Tibial nerve (tissue), 4 donors: ENCODE measurements around the gene CYP2E1.

Experiments used
- EP300 ChIP-seq, 2 donors: sonication (generic); formaldehyde crosslinking; IDR thresholded peaks; one replicate each; pipeline ENCODE4 v1.6.1; 2017; ENCODE audit warnings: antibody characterized with exemption in 2 of 2, mild to moderate bottlenecking in 1 of 2
- POLR2A ChIP-seq, 2 donors: fragments of 450-650 bp; IDR thresholded peaks; one replicate each; pipeline ENCODE4 v1.6.1; 2017; ENCODE audit warnings: antibody characterized with exemption in 2 of 2, mild to moderate bottlenecking in 2 of 2, moderate library complexity in 2 of 2
- TF ChIP-seq, protein P1 (sequence below), 5 experiments: fragments of 200-600 bp in 3 of 5; fragments of 450-650 bp in 2 of 5; sonication (generic) in 3 of 5; IDR thresholded peaks; one replicate each; pipeline ENCODE4 v1.5.1; 2016 to 2019; ENCODE audit warnings: antibody characterized with exemption in 5 of 5, mild to moderate bottlenecking in 3 of 5, moderate library complexity in 2 of 5

- TF ChIP-seq POLR2A (IDR thresholded peaks at IDR 0.05), result no peak
- TF ChIP-seq, protein P1, sequence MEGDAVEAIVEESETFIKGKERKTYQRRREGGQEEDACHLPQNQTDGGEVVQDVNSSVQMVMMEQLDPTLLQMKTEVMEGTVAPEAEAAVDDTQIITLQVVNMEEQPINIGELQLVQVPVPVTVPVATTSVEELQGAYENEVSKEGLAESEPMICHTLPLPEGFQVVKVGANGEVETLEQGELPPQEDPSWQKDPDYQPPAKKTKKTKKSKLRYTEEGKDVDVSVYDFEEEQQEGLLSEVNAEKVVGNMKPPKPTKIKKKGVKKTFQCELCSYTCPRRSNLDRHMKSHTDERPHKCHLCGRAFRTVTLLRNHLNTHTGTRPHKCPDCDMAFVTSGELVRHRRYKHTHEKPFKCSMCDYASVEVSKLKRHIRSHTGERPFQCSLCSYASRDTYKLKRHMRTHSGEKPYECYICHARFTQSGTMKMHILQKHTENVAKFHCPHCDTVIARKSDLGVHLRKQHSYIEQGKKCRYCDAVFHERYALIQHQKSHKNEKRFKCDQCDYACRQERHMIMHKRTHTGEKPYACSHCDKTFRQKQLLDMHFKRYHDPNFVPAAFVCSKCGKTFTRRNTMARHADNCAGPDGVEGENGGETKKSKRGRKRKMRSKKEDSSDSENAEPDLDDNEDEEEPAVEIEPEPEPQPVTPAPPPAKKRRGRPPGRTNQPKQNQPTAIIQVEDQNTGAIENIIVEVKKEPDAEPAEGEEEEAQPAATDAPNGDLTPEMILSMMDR (IDR thresholded peaks at IDR 0.05), result no peak
- TF ChIP-seq EP300 (IDR thresholded peaks at IDR 0.05), result no peak
Measured at GRCh38 chr10:133488354-133488753, 38.8 kb upstream of the CYP2E1 start.
